ENCODE data around the gene ARRDC2.

GRCh38 chr19:18059297-18059696 is 51.3 kb downstream of the ARRDC2 start:
- no peak for TF ChIP-seq CTCF (IDR thresholded peaks at IDR 0.05)
- no peak for TF ChIP-seq POLR2A (IDR thresholded peaks at IDR 0.05)

Measured in vagina (tissue), 2 donors.